COLO829 (cell line): ENCODE results near the gene METRNL.

Source experiments
- DNase-seq: peaks from one replicate; pipeline ENCODE4 v3.0.0; 2012; ENCODE audit warnings: low spot score

Gene METRNL

GRCh38 chr17:83092931-83093330 lies 13.5 kb downstream of the METRNL start:
- DNase-seq, result no peak

GRCh38 chr17:83093506-83093905 lies 14.1 kb downstream of the METRNL start:
- no peak for DNase-seq

- DNase-seq, result no peak
Measured at GRCh38 chr17:83094291-83094690, 14.9 kb downstream of the METRNL start.

GRCh38 chr17:83095016-83095415 lies 15.6 kb downstream of the METRNL start:
- DNase-seq, result no peak

GRCh38 chr17:83096401-83097224 lies 17.2 kb downstream of the METRNL start:
- DNase-seq, result no peak

- no peak for DNase-seq
Measured at GRCh38 chr17:83097831-83098230, 18.4 kb downstream of the METRNL start.

- no peak for DNase-seq
Measured at GRCh38 chr17:83098241-83099085, 19.1 kb downstream of the METRNL start.

GRCh38 chr17:83099086-83099555 lies 19.7 kb downstream of the METRNL start:
- no peak for DNase-seq

GRCh38 chr17:83099570-83100181 lies 20.3 kb downstream of the METRNL start:
- no peak for DNase-seq

- no peak for DNase-seq
Measured at GRCh38 chr17:83100220-83100852, 20.9 kb downstream of the METRNL start.

- DNase-seq, result no peak
Measured at GRCh38 chr17:83100853-83101391, 21.5 kb downstream of the METRNL start.

GRCh38 chr17:83101805-83102480 lies 22.5 kb downstream of the METRNL start:
- no peak for DNase-seq

GRCh38 chr17:83103200-83103942 lies 24.0 kb downstream of the METRNL start:
- peak; percentile 51 for DNase-seq

GRCh38 chr17:83103943-83104311 lies 24.5 kb downstream of the METRNL start:
- no peak for DNase-seq

GRCh38 chr17:83104577-83105505 lies 25.4 kb downstream of the METRNL start:
- DNase-seq, result no peak

GRCh38 chr17:83105512-83105911 lies 26.1 kb downstream of the METRNL start:
- DNase-seq, result no peak

GRCh38 chr17:83106056-83106588 lies 26.7 kb downstream of the METRNL start:
- no peak for DNase-seq

GRCh38 chr17:83106913-83107655 lies 27.7 kb downstream of the METRNL start:
- DNase-seq, result no peak
